Measurements from ENCODE around the gene SLC39A7. TPM values are rescaled to one million over a fixed set of nuclear protein-coding genes. Genes with fewer than 3 reads are reported as not detected.

Gene SLC39A7
- total and polyA plus RNA-seq, 2 of the 13 experiments (the other 11 are each of a cell fraction or from before 2014, with no cell fraction given): 142 to 229 TPM

- peak; percentile 80; the same call in 1 of the 2 replicates for TF ChIP-seq BRF2 (CRISPR knock-in tag; IDR thresholded peaks at IDR 0.05)
- no peak for TF ChIP-seq ZBTB10 (CRISPR knock-in tag; IDR thresholded peaks at IDR 0.05; ENCODE audit: borderline replicate concordance)
- peak; percentile 90 to 91 for TF ChIP-seq POLR2A (IDR thresholded peaks at IDR 0.05; ENCODE audit: insufficient read depth in 1 of 2, low read depth in 2 of 2, low read length in 2 of 2)
- TF ChIP-seq PAXIP1 (CRISPR knock-in tag; conservative IDR thresholded peaks at IDR 0.05): peak; percentile 88
- TF ChIP-seq, protein P1, sequence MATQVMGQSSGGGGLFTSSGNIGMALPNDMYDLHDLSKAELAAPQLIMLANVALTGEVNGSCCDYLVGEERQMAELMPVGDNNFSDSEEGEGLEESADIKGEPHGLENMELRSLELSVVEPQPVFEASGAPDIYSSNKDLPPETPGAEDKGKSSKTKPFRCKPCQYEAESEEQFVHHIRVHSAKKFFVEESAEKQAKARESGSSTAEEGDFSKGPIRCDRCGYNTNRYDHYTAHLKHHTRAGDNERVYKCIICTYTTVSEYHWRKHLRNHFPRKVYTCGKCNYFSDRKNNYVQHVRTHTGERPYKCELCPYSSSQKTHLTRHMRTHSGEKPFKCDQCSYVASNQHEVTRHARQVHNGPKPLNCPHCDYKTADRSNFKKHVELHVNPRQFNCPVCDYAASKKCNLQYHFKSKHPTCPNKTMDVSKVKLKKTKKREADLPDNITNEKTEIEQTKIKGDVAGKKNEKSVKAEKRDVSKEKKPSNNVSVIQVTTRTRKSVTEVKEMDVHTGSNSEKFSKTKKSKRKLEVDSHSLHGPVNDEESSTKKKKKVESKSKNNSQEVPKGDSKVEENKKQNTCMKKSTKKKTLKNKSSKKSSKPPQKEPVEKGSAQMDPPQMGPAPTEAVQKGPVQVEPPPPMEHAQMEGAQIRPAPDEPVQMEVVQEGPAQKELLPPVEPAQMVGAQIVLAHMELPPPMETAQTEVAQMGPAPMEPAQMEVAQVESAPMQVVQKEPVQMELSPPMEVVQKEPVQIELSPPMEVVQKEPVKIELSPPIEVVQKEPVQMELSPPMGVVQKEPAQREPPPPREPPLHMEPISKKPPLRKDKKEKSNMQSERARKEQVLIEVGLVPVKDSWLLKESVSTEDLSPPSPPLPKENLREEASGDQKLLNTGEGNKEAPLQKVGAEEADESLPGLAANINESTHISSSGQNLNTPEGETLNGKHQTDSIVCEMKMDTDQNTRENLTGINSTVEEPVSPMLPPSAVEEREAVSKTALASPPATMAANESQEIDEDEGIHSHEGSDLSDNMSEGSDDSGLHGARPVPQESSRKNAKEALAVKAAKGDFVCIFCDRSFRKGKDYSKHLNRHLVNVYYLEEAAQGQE (IDR thresholded peaks at IDR 0.05; ENCODE audit: borderline replicate concordance in 1 of 2, low read depth in 1 of 2, low read length in 2 of 2): 0 out of 4 replicates have a peak, but pooled peaks of 1 of the 2 experiments have one; percentile 11
- no peak for TF ChIP-seq ZHX1 (CRISPR knock-in tag; IDR thresholded peaks at IDR 0.05; ENCODE audit: low read depth)
- TF ChIP-seq, protein P2, sequence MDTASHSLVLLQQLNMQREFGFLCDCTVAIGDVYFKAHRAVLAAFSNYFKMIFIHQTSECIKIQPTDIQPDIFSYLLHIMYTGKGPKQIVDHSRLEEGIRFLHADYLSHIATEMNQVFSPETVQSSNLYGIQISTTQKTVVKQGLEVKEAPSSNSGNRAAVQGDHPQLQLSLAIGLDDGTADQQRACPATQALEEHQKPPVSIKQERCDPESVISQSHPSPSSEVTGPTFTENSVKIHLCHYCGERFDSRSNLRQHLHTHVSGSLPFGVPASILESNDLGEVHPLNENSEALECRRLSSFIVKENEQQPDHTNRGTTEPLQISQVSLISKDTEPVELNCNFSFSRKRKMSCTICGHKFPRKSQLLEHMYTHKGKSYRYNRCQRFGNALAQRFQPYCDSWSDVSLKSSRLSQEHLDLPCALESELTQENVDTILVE (CRISPR knock-in tag; IDR thresholded peaks at IDR 0.05): no peak
- TF ChIP-seq ZNF34 (CRISPR knock-in tag; IDR thresholded peaks at IDR 0.05; ENCODE audit: borderline replicate concordance): peak; percentile 89; the same call in 1 of the 2 replicates
Observed at GRCh38 chr6:33248932-33249731, 48.5 kb downstream of the SLC39A7 start (continued).
